GM13976 (cell line): ENCODE data around the gene HK2.

ENCODE experiments used
- DNase-seq: peaks from one replicate; pipeline ENCODE4 v3.0.0; 2012; ENCODE audit warnings: low spot score
- CTCF ChIP-seq: IDR thresholded peaks from 2 replicates; pipeline ENCODE4 v1.5.1; 2012; ENCODE audit warnings: borderline replicate concordance, mild to moderate bottlenecking; ENCODE audit not compliant: insufficient read depth; ENCODE audit errors: extremely low read depth, missing control alignments, control extremely low read depth
- in situ Hi-C: fragments of 300-500 bp; cut with MboI; formaldehyde crosslinking; loops from one replicate; pipeline ENCODE4 v1.12.0; 2022; ENCODE audit warnings: low sequenced_read_pairs, mixed read lengths, inconsistent platforms; ENCODE audit not compliant: unreplicated experiment

HK2 gene

GRCh38 chr2:74857725-74858124 is 23.8 kb downstream of the HK2 start:
- TF ChIP-seq CTCF: no peak
- no peak for DNase-seq

GRCh38 chr2:74858281-74858680 is 24.4 kb downstream of the HK2 start:
- in situ Hi-C loops: loop anchor here (25.0 kb wide), 1 partner anchor 371 kb away; the partner anchor contains the start of genes CCDC142, LBX2 and TTC31
- TF ChIP-seq CTCF: no peak
- no peak for DNase-seq

More at GRCh38 chr2:74857725-74858124, 23.8 kb downstream of the HK2 start:
- in situ Hi-C loops: loop anchor here (25.0 kb wide), 1 partner anchor 370 kb away; the partner anchor contains the start of genes CCDC142, LBX2 and TTC31

- in situ Hi-C loops: loop anchor here (25.0 kb wide), 1 partner anchor 373 kb away; the partner anchor contains the start of genes CCDC142, LBX2 and TTC31
- DNase-seq: no peak
- no peak for TF ChIP-seq CTCF
Measured at GRCh38 chr2:74860079-74860478, 26.2 kb downstream of the HK2 start.

GRCh38 chr2:74860521-74860920 is 26.6 kb downstream of the HK2 start:
- no peak for TF ChIP-seq CTCF
- in situ Hi-C loops: loop anchor here (25.0 kb wide), 1 partner anchor 373 kb away; the partner anchor contains the start of genes CCDC142, LBX2 and TTC31
- DNase-seq: no peak

- no peak for TF ChIP-seq CTCF
- DNase-seq: no peak
- in situ Hi-C loops: loop anchor here (25.0 kb wide), 1 partner anchor 374 kb away; the partner anchor contains the start of genes CCDC142, LBX2 and TTC31
Measured at GRCh38 chr2:74861531-74861930, 27.6 kb downstream of the HK2 start.

- in situ Hi-C loops: loop anchor here (25.0 kb wide), 1 partner anchor 375 kb away; the partner anchor contains the start of genes CCDC142, LBX2 and TTC31
- TF ChIP-seq CTCF: no peak
- DNase-seq: no peak
Measured at GRCh38 chr2:74862020-74862964, 28.4 kb downstream of the HK2 start.
